GM12865 (cell line): Measurements from ENCODE around the gene NIF3L1.

ENCODE experiments used
- DNase-seq: peaks from one replicate; pipeline ENCODE4 v3.0.0; 2010; ENCODE audit warnings: low read depth
- H3K4me3 ChIP-seq: 2 replicates; pipeline ENCODE4 v1.5.1; 2011; ENCODE audit warnings: mild to moderate bottlenecking, low read depth, low read length, control low read depth
- TF ChIP-seq, protein P1 (sequence below): IDR thresholded peaks from 2 replicates; pipeline ENCODE4 v1.5.1; 2011; ENCODE audit warnings: low read length, control low read depth, low read depth, inconsistent platforms; ENCODE audit not compliant: insufficient read depth; ENCODE audit errors: missing control alignments

The NIF3L1 gene

DNA sequence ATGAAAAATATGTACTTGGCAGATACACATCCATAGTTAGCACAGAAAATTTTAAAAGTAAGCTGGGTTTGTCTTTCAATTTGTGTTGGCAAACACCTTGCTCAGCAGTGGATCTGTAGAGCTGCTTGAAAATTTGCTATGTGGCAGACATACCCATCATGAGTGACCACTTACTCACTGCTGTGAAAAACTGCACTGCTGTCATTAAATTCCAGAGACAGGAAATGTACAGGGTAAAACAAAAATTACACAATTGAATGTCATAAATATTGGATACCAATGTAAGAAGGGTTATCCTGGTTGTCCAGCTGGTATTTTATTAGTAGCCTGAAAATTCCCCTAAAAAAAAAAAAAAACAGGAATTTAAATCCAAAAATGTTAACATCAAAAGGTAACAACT is 24.5 kb downstream of the NIF3L1 start:
- DNase-seq = no peak
- TF ChIP-seq, protein P1, sequence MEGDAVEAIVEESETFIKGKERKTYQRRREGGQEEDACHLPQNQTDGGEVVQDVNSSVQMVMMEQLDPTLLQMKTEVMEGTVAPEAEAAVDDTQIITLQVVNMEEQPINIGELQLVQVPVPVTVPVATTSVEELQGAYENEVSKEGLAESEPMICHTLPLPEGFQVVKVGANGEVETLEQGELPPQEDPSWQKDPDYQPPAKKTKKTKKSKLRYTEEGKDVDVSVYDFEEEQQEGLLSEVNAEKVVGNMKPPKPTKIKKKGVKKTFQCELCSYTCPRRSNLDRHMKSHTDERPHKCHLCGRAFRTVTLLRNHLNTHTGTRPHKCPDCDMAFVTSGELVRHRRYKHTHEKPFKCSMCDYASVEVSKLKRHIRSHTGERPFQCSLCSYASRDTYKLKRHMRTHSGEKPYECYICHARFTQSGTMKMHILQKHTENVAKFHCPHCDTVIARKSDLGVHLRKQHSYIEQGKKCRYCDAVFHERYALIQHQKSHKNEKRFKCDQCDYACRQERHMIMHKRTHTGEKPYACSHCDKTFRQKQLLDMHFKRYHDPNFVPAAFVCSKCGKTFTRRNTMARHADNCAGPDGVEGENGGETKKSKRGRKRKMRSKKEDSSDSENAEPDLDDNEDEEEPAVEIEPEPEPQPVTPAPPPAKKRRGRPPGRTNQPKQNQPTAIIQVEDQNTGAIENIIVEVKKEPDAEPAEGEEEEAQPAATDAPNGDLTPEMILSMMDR = no peak
- H3K4me3 ChIP-seq = no peak overlapping the region

DNA sequence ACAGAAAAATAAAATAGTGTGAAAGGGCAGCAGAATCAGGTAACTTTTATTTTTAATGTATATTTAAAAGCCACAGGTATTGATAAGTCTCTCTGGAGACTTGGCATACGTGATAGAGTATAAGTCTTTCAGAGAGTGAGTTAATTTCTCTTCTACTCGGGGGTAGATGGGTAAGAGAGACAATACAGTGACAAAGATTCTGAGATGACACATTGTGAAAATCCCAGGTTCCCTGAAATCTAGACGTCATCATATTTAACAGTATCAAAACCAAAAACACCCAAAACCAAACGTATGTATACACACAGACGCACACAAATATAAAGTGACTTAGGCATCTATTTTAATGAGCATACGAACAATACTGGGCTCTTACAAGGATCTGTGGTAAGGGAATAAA is 33.3 kb downstream of the NIF3L1 start:
- H3K4me3 ChIP-seq = no peak overlapping the region
- TF ChIP-seq, protein P1 = no peak
- no peak for DNase-seq

DNA sequence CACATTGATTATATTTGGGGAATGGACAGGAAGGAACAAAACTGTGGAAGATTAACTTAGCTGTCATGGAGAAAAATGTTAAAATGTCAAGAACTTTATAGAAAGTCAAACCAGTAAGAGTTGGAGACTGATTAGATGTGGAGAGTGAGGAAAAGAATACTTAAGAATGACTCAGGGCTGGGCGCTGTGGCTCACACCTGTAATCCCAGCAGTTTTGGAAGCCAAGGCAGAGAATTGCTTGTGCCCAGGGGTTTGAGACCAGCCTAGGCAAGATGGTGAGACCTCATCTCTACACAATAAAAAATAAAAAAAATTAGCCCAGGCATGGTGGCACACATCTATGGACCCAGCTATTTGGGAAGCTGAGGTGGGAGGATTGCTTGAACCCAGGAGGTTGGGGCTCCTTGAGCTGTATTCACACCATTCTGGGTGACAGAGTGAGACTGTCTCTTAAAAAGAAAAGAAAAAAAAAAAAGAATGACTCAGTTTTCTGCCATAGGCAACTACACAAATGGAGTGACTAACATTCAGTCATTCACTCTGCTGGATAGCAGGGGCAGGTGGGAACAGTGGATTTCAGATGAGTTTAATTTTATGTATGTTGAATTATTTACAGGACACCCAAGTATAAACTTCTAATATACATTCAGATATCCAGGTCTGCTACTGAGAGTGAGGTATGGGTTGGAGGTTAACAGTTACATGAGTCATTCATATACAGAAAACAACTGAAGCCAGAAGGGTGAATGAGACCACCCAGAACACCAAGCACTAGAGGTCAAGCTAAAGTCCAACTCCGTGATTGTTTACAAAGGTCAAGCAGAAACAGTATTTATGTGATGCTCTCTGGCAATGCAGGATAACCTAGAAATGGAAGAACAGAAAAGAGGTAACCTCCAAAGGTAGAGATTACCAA is 40.4 kb downstream of the NIF3L1 start:
- no peak for DNase-seq
- no peak overlapping the region for H3K4me3 ChIP-seq
- TF ChIP-seq, protein P1 = no peak

DNA sequence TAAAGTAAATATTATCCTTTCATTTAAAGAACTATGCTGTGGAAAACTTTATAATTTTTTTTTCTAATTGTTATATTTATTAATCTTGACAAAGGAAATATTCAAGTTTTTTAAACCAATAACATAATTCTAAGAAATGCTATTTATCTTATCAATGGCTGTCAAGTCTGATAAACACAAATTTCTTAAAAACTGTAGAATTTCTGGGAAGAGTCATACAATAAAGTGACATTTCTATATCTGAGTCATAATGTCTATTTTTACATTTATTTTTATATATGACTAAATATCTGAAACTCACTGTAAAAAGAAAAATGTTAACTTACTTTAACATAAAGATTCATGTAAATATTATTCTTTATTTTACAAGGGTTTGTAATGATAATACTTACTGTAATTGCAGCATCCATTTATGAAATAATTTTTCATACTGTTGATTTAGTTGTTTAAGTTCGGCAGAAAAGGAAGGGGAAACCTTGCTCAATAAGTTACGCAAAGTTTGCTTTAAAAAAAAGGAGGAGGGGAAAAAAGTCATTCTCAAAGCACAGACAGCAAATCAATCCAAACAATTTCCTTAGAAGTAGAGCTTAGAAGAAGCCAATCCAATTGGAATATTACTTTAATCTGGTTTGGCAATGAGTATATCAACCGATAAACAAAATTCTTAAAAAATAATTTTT is 41.9 kb downstream of the NIF3L1 start:
- H3K4me3 ChIP-seq = no peak overlapping the region
- DNase-seq = no peak
- TF ChIP-seq, protein P1 = no peak

DNA sequence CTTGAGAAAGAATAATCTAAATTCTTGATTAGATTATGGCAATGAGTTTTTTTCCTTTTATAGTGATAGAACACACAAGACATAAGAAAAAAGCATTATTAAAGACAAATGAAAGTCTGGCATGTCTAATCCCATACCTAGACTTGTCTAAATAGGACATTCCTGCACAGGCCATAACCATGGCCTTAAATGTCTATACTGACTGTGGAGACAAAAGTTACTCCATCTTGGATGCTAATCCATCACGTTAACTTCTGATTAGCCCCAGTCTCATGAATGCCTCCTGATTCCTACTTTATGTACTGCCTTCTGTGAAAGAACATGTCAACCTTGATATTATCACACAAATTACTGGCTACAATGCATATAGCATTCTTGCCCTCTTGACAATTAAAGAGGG is 50.7 kb downstream of the NIF3L1 start:
- H3K4me3 ChIP-seq = no peak overlapping the region
- no peak for DNase-seq
- TF ChIP-seq, protein P1 = no peak

DNA sequence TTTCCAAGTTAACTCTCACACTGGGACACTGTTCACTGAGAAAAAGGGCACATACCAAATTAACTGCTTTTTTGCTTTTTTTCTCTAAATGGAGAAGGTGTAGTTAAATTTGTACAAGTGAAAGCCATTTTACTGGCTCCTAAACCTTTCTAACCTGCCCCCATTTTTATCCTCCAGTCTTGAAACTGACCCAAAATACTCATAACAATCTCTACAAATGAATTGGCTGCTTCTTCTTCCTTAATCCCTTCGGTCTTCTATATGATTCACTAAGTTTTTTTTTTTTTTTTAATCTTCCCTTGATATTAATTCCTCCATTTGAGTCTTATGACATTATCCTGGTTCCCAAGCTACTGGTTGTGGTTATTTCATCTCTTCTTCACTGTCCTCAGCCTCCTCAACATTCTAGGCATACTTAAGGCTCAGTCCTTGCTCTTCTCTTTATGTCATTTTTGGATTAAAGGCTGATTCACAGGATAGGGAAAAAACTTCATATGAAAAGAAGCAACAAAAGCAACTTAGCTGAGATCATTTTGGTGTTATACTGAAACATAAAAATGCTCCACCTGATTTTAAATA is 54.4 kb downstream of the NIF3L1 start:
- no peak for DNase-seq
- TF ChIP-seq, protein P1 = no peak

More for the DNA sequence above, 54.4 kb downstream of the NIF3L1 start:
- no peak overlapping the region for H3K4me3 ChIP-seq
